ENCODE data around the gene NRG3. TPM values are rescaled to one million over a fixed set of nuclear protein-coding genes. Genes with fewer than 3 reads are reported as not detected.

The NRG3 gene
- total RNA-seq, 1 experiment from 2014 or later, result not detected

DNA sequence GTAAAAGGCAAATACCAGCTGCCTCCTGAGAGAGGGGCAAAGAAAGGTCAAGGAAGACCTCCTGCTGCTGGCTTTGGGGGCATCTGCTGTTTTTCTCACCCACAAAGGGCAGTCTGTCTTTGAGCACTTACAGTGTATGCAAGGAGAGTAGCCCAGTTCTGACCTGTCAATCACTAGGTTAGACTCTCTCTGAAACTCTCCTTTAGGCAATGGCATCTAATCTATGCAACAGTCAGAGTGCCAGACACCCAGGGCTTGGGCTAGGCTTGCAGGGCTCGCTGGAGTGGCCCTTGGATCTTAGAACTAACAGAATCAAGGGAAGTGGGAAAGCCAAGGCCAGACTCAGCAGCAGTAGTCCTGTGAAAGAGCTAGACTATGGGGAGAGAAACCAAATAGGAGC, 522.9 kb downstream of the NRG3 start:
- CTCF ChIA-PET, result no interaction called here
- no peak for ATAC-seq
- POLR2A ChIA-PET, result no interaction called here
- Histone ChIP-seq H3K36me3 (ENCODE audit: control insufficient read depth in 1 of 2, insufficient read depth in 2 of 2, low read length in 2 of 2) (no peaks in the 10 kb centered on the region), H3K9me2 (ENCODE audit: insufficient read depth) (no peaks in the 10 kb centered on the region), H3K4me2 (ENCODE audit: low read length) (no peak overlapping the region), H3K4me3 (replicated peaks in 1 of 2; ENCODE audit: low read depth in 1 of 2, low read length in 2 of 2) (no peak overlapping the region), H4K20me1 (ENCODE audit: insufficient read depth) (no peaks in the 10 kb centered on the region), H3K9ac (ENCODE audit: low read length) (no peak overlapping the region), H3K4me1 (ENCODE audit: control insufficient read depth in 1 of 2, insufficient read depth in 2 of 2, low read length in 2 of 2) (no peaks in the 10 kb centered on the region), H3K9me3 (ENCODE audit: control insufficient read depth in 1 of 2, insufficient read depth in 1 of 2, low read depth in 1 of 2, low read length in 2 of 2) (peaks cover 4 to 21% of the 10 kb centered on the region in 2 experiments; a peak in 2 of 4 replicates), H2AFZ (ENCODE audit: low read depth, low read length, poor library complexity, severe bottlenecking) (no peak overlapping the region), H3K27ac (ENCODE audit: low read depth, low read length) (no peak overlapping the region), H3K79me2 (ENCODE audit: insufficient read depth, low read length) (no peaks in the 10 kb centered on the region), H3K27me3 (ENCODE audit: insufficient read depth, low read length) (no peaks in the 10 kb centered on the region)
- BruUV-seq (replicated peaks), result no TSS peak
- intact Hi-C loops (cut with micrococcal nuclease), result no loop called here
- RAD21 ChIA-PET (ENCODE audit: low non-redundant PET in 1 of 2, low total read pairs in 2 of 2, uncharacterized antibody in 2 of 2, unreplicated experiment in 2 of 2), result no interaction called here
- no peak for DNase-seq (ENCODE audit: low read depth, low spot score)
- TF ChIP-seq ZNF274 (IDR thresholded peaks at IDR 0.05; ENCODE audit: low read depth, low read length), result no peak
- no peak for TF ChIP-seq SRF (IDR thresholded peaks at IDR 0.05; ENCODE audit: low read depth)
- no peak for TF ChIP-seq CBX3 (IDR thresholded peaks at IDR 0.05; ENCODE audit: low read depth)
- TF ChIP-seq, protein P1, sequence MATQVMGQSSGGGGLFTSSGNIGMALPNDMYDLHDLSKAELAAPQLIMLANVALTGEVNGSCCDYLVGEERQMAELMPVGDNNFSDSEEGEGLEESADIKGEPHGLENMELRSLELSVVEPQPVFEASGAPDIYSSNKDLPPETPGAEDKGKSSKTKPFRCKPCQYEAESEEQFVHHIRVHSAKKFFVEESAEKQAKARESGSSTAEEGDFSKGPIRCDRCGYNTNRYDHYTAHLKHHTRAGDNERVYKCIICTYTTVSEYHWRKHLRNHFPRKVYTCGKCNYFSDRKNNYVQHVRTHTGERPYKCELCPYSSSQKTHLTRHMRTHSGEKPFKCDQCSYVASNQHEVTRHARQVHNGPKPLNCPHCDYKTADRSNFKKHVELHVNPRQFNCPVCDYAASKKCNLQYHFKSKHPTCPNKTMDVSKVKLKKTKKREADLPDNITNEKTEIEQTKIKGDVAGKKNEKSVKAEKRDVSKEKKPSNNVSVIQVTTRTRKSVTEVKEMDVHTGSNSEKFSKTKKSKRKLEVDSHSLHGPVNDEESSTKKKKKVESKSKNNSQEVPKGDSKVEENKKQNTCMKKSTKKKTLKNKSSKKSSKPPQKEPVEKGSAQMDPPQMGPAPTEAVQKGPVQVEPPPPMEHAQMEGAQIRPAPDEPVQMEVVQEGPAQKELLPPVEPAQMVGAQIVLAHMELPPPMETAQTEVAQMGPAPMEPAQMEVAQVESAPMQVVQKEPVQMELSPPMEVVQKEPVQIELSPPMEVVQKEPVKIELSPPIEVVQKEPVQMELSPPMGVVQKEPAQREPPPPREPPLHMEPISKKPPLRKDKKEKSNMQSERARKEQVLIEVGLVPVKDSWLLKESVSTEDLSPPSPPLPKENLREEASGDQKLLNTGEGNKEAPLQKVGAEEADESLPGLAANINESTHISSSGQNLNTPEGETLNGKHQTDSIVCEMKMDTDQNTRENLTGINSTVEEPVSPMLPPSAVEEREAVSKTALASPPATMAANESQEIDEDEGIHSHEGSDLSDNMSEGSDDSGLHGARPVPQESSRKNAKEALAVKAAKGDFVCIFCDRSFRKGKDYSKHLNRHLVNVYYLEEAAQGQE (IDR thresholded peaks at IDR 0.05; ENCODE audit: low read depth), result no peak
- TF ChIP-seq YY1 (IDR thresholded peaks at IDR 0.05; ENCODE audit: extremely low read depth, insufficient replicate concordance, low read depth, low read length), result no peak
- TF ChIP-seq SIN3A (IDR thresholded peaks at IDR 0.05; ENCODE audit: low read depth), result no peak

DNA sequence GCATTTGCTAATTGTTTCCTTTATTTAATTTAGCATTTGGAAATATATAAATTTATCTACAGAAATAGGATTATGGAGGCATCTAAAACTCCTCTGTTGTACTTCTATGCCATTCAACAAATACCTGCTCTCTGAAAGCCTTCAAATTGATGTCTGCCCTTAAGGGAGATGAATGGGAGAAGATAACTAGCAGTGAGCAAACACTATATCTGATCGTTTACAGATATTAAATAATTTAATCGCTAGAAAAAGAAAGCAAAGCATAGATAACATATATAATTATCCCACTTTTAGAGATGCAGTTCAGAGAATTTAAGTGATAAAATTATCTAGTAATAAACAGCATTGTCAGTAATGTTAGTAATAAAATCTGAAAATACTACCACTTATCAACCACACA, 524.9 kb downstream of the NRG3 start:
- Histone ChIP-seq H3K79me2 (ENCODE audit: insufficient read depth, low read length) (no peaks in the 10 kb centered on the region), H2AFZ (ENCODE audit: low read depth, low read length, poor library complexity, severe bottlenecking) (no peak overlapping the region), H3K4me1 (ENCODE audit: control insufficient read depth in 1 of 2, insufficient read depth in 2 of 2, low read length in 2 of 2) (no peaks in the 10 kb centered on the region), H3K27ac (ENCODE audit: low read depth, low read length) (no peak overlapping the region), H3K9ac (ENCODE audit: low read length) (no peak overlapping the region), H3K4me2 (ENCODE audit: low read length) (no peak overlapping the region), H4K20me1 (ENCODE audit: insufficient read depth) (no peaks in the 10 kb centered on the region), H3K4me3 (replicated peaks in 1 of 2; ENCODE audit: low read depth in 1 of 2, low read length in 2 of 2) (no peak overlapping the region), H3K27me3 (ENCODE audit: insufficient read depth, low read length) (no peaks in the 10 kb centered on the region), H3K9me2 (ENCODE audit: insufficient read depth) (no peaks in the 10 kb centered on the region), H3K9me3 (ENCODE audit: control insufficient read depth in 1 of 2, insufficient read depth in 1 of 2, low read depth in 1 of 2, low read length in 2 of 2) (peaks cover 4 to 18% of the 10 kb centered on the region in 2 experiments; a peak in 2 of 4 replicates), H3K36me3 (ENCODE audit: control insufficient read depth in 1 of 2, insufficient read depth in 2 of 2, low read length in 2 of 2) (no peaks in the 10 kb centered on the region)
- intact Hi-C loops (cut with micrococcal nuclease), result no loop called here
- DNase-seq (ENCODE audit: low read depth, low spot score) (no peak), ATAC-seq (no peak)
- no peak for TF ChIP-seq SP1 (IDR thresholded peaks at IDR 0.05; ENCODE audit: low read depth)
- no peak for TF ChIP-seq SRF (IDR thresholded peaks at IDR 0.05; ENCODE audit: low read depth)
- no peak for TF ChIP-seq POLR2AphosphoS5 (IDR thresholded peaks at IDR 0.05; ENCODE audit: low read depth, low read length)
- no peak for TF ChIP-seq EZH2 (IDR thresholded peaks at IDR 0.05)
- TF ChIP-seq, protein P2, sequence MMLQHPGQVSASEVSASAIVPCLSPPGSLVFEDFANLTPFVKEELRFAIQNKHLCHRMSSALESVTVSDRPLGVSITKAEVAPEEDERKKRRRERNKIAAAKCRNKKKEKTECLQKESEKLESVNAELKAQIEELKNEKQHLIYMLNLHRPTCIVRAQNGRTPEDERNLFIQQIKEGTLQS (IDR thresholded peaks at IDR 0.05), result no peak
- TF ChIP-seq ELF1 (IDR thresholded peaks at IDR 0.05; ENCODE audit: borderline replicate concordance, low read depth), result no peak
- TF ChIP-seq, protein P1 (IDR thresholded peaks at IDR 0.05; ENCODE audit: low read depth), result no peak
- no peak for TF ChIP-seq EGR1 (IDR thresholded peaks at IDR 0.05; ENCODE audit: low read depth)
- TF ChIP-seq ZNF274 (IDR thresholded peaks at IDR 0.05; ENCODE audit: low read depth, low read length), result no peak
- no peak for TF ChIP-seq EZH2phosphoT487 (IDR thresholded peaks at IDR 0.05; ENCODE audit: borderline replicate concordance)
- RAD21 ChIA-PET (ENCODE audit: low non-redundant PET in 1 of 2, low total read pairs in 2 of 2, uncharacterized antibody in 2 of 2, unreplicated experiment in 2 of 2), result no interaction called here
- BruUV-seq (replicated peaks), result no TSS peak
- CTCF ChIA-PET, result no interaction called here
- POLR2A ChIA-PET, result no interaction called here
